Measurements from ENCODE around the gene SRP19. TPM values are rescaled to one million over a fixed set of nuclear protein-coding genes. Genes with fewer than 3 reads are reported as not detected.

The SRP19 gene
- total and polyA plus RNA-seq, 10 of the 15 experiments (the other 5 are each of a cell fraction or from before 2014, with no cell fraction given) = 43.4 to 379 (median 156) TPM

DNA sequence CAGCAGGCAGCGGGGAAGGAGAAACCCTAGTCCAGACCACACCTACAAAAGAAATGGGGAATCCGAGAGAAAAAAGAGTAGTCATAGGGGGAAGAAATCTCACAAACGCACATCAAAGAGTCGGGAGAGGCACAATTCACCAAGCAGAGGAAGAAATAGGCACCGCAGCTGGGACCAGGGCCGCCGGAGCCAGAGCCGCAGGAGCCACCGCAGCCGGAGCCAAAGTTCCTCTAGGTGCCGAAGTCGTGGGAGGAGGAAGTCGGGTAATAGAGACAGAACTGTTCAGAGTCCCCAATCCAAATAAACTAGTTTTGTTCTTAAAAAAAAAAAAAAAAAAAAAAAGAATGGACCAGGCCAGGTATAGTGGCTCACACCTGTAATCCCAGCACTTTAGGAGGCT, 31.7 kb downstream of the SRP19 start (continued):
- TF ChIP-seq, protein P1, sequence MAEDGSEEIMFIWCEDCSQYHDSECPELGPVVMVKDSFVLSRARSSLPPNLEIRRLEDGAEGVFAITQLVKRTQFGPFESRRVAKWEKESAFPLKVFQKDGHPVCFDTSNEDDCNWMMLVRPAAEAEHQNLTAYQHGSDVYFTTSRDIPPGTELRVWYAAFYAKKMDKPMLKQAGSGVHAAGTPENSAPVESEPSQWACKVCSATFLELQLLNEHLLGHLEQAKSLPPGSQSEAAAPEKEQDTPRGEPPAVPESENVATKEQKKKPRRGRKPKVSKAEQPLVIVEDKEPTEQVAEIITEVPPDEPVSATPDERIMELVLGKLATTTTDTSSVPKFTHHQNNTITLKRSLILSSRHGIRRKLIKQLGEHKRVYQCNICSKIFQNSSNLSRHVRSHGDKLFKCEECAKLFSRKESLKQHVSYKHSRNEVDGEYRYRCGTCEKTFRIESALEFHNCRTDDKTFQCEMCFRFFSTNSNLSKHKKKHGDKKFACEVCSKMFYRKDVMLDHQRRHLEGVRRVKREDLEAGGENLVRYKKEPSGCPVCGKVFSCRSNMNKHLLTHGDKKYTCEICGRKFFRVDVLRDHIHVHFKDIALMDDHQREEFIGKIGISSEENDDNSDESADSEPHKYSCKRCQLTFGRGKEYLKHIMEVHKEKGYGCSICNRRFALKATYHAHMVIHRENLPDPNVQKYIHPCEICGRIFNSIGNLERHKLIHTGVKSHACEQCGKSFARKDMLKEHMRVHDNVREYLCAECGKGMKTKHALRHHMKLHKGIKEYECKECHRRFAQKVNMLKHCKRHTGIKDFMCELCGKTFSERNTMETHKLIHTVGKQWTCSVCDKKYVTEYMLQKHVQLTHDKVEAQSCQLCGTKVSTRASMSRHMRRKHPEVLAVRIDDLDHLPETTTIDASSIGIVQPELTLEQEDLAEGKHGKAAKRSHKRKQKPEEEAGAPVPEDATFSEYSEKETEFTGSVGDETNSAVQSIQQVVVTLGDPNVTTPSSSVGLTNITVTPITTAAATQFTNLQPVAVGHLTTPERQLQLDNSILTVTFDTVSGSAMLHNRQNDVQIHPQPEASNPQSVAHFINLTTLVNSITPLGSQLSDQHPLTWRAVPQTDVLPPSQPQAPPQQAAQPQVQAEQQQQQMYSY (CRISPR knock-in tag; IDR thresholded peaks at IDR 0.05) = no peak
- no peak for TF ChIP-seq NR2C1 (IDR thresholded peaks at IDR 0.05)
- no peak for TF ChIP-seq DPF2 (IDR thresholded peaks at IDR 0.05)
- TF ChIP-seq CREB1 (IDR thresholded peaks at IDR 0.05; ENCODE audit: low read depth) = no peak
- no peak for TF ChIP-seq STAT1 (conservative IDR thresholded peaks at IDR 0.05)
- no peak for TF ChIP-seq EP300 (IDR thresholded peaks at IDR 0.05; ENCODE audit: borderline replicate concordance in 1 of 2, control insufficient read depth in 1 of 2, low read depth in 2 of 2, low read length in 2 of 2)

DNA sequence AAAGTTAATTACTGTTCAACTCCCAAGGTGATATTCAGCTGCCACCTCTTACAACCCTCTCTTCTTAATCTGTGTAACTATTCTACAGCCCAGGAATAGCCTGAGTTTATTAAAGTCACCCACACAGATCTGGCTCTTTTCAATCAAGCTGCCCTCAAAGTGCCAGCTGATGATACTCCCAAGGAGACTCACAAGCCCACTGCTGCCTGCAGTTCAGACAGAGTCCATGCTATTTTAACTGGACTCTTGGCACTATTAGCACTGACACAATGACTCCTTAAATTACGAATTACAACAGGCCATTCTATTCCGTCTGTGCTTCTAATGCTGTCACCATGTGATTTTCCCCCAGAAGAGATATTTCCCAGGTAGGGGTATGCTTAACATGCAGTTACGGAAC, 34.6 kb downstream of the SRP19 start:
- no peak for ATAC-seq
- no peaks in the 10 kb centered on the region; the same call in 1 of the 2 replicates for H3K79me2 ChIP-seq (ENCODE audit: control insufficient read depth, insufficient read depth, low read length)
- intact Hi-C loops (cut with micrococcal nuclease; ENCODE audit: unreplicated experiment) (no loop called here), in situ Hi-C loops (cut with MboI) (no loop called here)
- H3K4me3 ChIP-seq = no peak overlapping the region
- H3K4me1 ChIP-seq (ENCODE audit: control insufficient read depth, insufficient read depth, low read length) = peaks cover 9% of the 10 kb centered on the region; the same call in 1 of the 2 replicates
- BruUV-seq (replicated peaks) = no TSS peak
- no peaks in the 10 kb centered on the region; the same call in 1 of the 2 replicates for H4K20me1 ChIP-seq (ENCODE audit: control insufficient read depth, insufficient read depth)
- CTCF ChIA-PET = interaction anchor here (1.2 to 2.6 kb wide), 3 partner anchors 9 to 85 kb away, joined by 5 to 6 read pairs (median 5); no protein-coding TSS in a partner anchor
- WGBS (ENCODE audit: insufficient coverage, insufficient replicate concordance, low lambda C conversion rate, missing lambda C conversion rate) = 95% methylated on average over 3 of the region's 3 CpGs
- no peak overlapping the region for H2AFZ ChIP-seq (ENCODE audit: control insufficient read depth, low read depth, low read length)
- no peaks in the 10 kb centered on the region for H3K9me3 ChIP-seq (replicated peaks; ENCODE audit: control insufficient read depth, insufficient read depth, low read length)
- SMC1A ChIA-PET (ENCODE audit: uncharacterized antibody, unreplicated experiment) = interaction anchor here (1.0 to 1.8 kb wide), 6 partner anchors 9 to 138 kb away, joined by 3 to 6 read pairs (median 4); no protein-coding TSS in a partner anchor
- H3K9ac ChIP-seq (ENCODE audit: control insufficient read depth, insufficient read depth, low read length) = no peak overlapping the region
- DNase-seq (ENCODE audit: low read depth, low spot score) = no peak
- H3K27ac ChIP-seq (ENCODE audit: control insufficient read depth, insufficient read depth) = no peak overlapping the region
- H3K27me3 ChIP-seq (replicated peaks in 1 of 2; ENCODE audit: control insufficient read depth in 2 of 2, insufficient read depth in 2 of 2, low read length in 1 of 2) = no peaks in the 10 kb centered on the region
- H3K36me3 ChIP-seq (ENCODE audit: control insufficient read depth in 2 of 2, insufficient read depth in 2 of 2, low read length in 1 of 2) = peaks cover 5 to 30% of the 10 kb centered on the region in 2 experiments; a peak in 3 of 4 replicates
- RAD21 ChIA-PET (ENCODE audit: unreplicated experiment) = interaction anchor here (0.6 kb wide), 1 partner anchor 31 kb away, joined by 6 read pairs; no protein-coding TSS in a partner anchor
- POLR2A ChIA-PET = no interaction called here
- FAIRE-seq = no peak
- no peak overlapping the region for H3K4me2 ChIP-seq (ENCODE audit: control insufficient read depth, insufficient read depth)
- no peak for TF ChIP-seq SUZ12 (IDR thresholded peaks at IDR 0.05; ENCODE audit: unreplicated experiment)
- TF ChIP-seq, protein P2, sequence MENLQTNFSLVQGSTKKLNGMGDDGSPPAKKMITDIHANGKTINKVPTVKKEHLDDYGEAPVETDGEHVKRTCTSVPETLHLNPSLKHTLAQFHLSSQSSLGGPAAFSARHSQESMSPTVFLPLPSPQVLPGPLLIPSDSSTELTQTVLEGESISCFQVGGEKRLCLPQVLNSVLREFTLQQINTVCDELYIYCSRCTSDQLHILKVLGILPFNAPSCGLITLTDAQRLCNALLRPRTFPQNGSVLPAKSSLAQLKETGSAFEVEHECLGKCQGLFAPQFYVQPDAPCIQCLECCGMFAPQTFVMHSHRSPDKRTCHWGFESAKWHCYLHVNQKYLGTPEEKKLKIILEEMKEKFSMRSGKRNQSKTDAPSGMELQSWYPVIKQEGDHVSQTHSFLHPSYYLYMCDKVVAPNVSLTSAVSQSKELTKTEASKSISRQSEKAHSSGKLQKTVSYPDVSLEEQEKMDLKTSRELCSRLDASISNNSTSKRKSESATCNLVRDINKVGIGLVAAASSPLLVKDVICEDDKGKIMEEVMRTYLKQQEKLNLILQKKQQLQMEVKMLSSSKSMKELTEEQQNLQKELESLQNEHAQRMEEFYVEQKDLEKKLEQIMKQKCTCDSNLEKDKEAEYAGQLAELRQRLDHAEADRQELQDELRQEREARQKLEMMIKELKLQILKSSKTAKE (IDR thresholded peaks at IDR 0.05; ENCODE audit: low read depth, poor library complexity, severe bottlenecking) = no peak
- no peak for TF ChIP-seq RAD21 (IDR thresholded peaks at IDR 0.05; ENCODE audit: insufficient read depth, low read depth, low read length)
- TF ChIP-seq SREBF1 (IDR thresholded peaks at IDR 0.05; ENCODE audit: low read length) = no peak
- no peak for TF ChIP-seq EP300 (IDR thresholded peaks at IDR 0.05; ENCODE audit: borderline replicate concordance in 1 of 2, control insufficient read depth in 1 of 2, low read depth in 2 of 2, low read length in 2 of 2)
- no peak for TF ChIP-seq SMAD5 (IDR thresholded peaks at IDR 0.05; ENCODE audit: low read depth)
- no peak for TF ChIP-seq SMARCA5 (IDR thresholded peaks at IDR 0.05)
- TF ChIP-seq, protein P3, sequence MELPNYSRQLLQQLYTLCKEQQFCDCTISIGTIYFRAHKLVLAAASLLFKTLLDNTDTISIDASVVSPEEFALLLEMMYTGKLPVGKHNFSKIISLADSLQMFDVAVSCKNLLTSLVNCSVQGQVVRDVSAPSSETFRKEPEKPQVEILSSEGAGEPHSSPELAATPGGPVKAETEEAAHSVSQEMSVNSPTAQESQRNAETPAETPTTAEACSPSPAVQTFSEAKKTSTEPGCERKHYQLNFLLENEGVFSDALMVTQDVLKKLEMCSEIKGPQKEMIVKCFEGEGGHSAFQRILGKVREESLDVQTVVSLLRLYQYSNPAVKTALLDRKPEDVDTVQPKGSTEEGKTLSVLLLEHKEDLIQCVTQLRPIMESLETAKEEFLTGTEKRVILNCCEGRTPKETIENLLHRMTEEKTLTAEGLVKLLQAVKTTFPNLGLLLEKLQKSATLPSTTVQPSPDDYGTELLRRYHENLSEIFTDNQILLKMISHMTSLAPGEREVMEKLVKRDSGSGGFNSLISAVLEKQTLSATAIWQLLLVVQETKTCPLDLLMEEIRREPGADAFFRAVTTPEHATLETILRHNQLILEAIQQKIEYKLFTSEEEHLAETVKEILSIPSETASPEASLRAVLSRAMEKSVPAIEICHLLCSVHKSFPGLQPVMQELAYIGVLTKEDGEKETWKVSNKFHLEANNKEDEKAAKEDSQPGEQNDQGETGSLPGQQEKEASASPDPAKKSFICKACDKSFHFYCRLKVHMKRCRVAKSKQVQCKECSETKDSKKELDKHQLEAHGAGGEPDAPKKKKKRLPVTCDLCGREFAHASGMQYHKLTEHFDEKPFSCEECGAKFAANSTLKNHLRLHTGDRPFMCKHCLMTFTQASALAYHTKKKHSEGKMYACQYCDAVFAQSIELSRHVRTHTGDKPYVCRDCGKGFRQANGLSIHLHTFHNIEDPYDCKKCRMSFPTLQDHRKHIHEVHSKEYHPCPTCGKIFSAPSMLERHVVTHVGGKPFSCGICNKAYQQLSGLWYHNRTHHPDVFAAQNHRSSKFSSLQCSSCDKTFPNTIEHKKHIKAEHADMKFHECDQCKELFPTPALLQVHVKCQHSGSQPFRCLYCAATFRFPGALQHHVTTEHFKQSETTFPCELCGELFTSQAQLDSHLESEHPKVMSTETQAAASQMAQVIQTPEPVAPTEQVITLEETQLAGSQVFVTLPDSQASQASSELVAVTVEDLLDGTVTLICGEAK (IDR thresholded peaks at IDR 0.05; ENCODE audit: borderline replicate concordance) = no peak

All from GM12878 (cell line).